Activated CD4-positive, alpha-beta memory T cell treated with anti-CD3 and anti-CD28 coated beads, Interleukin-2, amount 10 ng/mL, durations not matched to agents 7 days and 5 days (primary cell): ENCODE measurements around the gene KCNK1. TPM values are rescaled to one million over a fixed set of nuclear protein-coding genes. Genes with fewer than 3 reads are reported as not detected.
"Not testable (repeated sequence)": the region's sequence is repeated elsewhere in the genome, so short reads cannot be mapped to it uniquely, and the experiment has no call there.

Experiments used
- CTCF ChIA-PET: fragments of 350-600 bp; sonication (Branson Sonifier 250); formaldehyde crosslinking; loops from one replicate; lab custom pipeline; 2021; ENCODE audit warnings: antibody characterized with exemption, inconsistent platforms; lab: Charles Lee
- POLR2A ChIA-PET: fragments of 350-600 bp; sonication (Branson Sonifier 250); formaldehyde crosslinking; loops from one replicate; lab custom pipeline; 2021; ENCODE audit warnings: antibody characterized with exemption; lab: Charles Lee
- DNase-seq: peaks from one replicate; pipeline ENCODE4 v3.0.0-alpha.2; 2020
- H3K27ac Mint-ChIP-seq: one replicate; pipeline ENCODE4 v1.8.0; 2021; ENCODE audit warnings: mild to moderate bottlenecking, mixed read lengths
- H3K27me3 Mint-ChIP-seq: one replicate; pipeline ENCODE4 v1.8.0; 2021; ENCODE audit warnings: mixed read lengths
- H3K36me3 Mint-ChIP-seq: one replicate; pipeline ENCODE4 v1.8.0; 2021; ENCODE audit warnings: low read depth, mixed read lengths
- H3K4me1 Mint-ChIP-seq: one replicate; pipeline ENCODE4 v1.8.0; 2021; ENCODE audit warnings: mixed read lengths
- H3K4me3 Mint-ChIP-seq: one replicate; pipeline ENCODE4 v1.8.0; 2021; ENCODE audit warnings: mild to moderate bottlenecking, mixed read lengths
- H3K9me3 Mint-ChIP-seq: one replicate; pipeline ENCODE4 v1.8.0; 2021; ENCODE audit warnings: mixed read lengths
- total RNA-seq, 2 experiments: library from RNA; stranded (reverse); gene quantifications; one replicate each; pipeline ENCODE4 v1.2.3, GENCODE V29; 2021

Gene KCNK1
- total RNA-seq, 2 experiments from 2014 or later: 8.1 to 9.0 TPM

DNA sequence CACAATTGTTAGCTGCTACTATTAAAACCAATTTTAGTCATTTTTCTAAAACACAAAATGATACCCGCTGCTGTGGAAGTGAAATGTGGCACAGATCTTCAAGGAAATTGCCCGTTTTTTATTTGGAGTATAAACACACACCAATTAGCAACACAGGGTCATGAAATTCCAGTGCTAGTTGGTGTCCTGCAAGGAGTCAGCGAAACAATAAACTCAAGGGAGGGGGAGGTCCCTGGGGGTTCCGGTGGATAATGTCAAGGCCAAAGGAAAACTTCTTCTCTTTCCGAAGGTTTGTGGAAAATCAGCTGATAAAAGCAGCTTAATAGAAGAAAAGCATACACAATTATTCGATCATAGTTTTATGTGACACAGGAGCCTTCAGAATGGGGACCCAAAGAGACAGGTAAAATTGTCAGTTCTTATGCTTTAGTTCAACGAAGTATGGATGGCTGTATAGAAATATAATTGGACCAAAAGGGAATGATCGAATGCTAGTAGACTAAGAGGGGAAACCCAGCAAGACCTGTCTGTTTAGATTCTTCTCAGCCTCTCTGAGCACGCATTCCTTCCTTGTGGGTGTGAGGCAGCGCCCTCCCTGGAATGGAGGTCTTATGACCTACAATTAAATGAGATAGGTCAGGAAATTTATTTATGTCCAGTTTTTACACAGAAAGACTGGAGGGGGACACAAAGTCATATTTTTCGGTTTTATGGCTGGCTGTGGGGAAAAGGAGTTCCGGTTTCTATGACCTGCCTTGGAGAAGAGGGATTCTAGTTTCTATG is 65.9 kb downstream of the KCNK1 start:
- Mint-ChIP-seq H3K36me3 (peaks cover 7% of the 10 kb centered on the region), H3K9me3 (peaks cover 3% of the 10 kb centered on the region), H3K4me1 (no peaks in the 10 kb centered on the region), H3K4me3 (no peak overlapping the region), H3K27ac (no peak overlapping the region), H3K27me3 (no peaks in the 10 kb centered on the region)
- POLR2A ChIA-PET: interaction anchor here (0.7 kb wide), 1 partner anchor 24 kb away, joined by 4 read pairs; no protein-coding TSS in a partner anchor
- CTCF ChIA-PET: no interaction called here
- DNase-seq: no peak

DNA sequence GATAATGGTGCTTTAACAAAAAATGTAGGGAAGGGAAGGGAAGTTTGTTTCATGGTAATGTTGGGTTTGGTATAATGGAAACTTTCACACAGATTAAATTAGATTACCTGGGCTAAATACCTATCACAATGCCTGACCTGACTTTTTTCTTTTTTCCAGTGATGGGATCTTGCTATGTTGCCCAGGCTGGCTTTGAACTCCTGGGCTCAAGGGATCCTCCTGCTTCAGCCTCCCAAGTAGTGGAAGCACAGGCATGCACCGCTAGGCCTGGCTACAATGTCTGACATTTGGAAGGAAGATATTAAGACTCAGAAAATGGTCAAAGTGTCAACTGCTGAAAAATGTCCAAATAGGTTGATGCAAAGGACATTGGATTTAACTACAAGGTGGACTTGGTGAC is 67.4 kb downstream of the KCNK1 start:
- no peak overlapping the region for H3K4me3 Mint-ChIP-seq
- CTCF ChIA-PET: no interaction called here
- H3K27ac Mint-ChIP-seq: no peak overlapping the region
- POLR2A ChIA-PET: no interaction called here
- H3K27me3 Mint-ChIP-seq: no peaks in the 10 kb centered on the region
- H3K4me1 Mint-ChIP-seq: no peaks in the 10 kb centered on the region
- DNase-seq: no peak
- no peaks in the 10 kb centered on the region for H3K36me3 Mint-ChIP-seq
- no peaks in the 10 kb centered on the region for H3K9me3 Mint-ChIP-seq

DNA sequence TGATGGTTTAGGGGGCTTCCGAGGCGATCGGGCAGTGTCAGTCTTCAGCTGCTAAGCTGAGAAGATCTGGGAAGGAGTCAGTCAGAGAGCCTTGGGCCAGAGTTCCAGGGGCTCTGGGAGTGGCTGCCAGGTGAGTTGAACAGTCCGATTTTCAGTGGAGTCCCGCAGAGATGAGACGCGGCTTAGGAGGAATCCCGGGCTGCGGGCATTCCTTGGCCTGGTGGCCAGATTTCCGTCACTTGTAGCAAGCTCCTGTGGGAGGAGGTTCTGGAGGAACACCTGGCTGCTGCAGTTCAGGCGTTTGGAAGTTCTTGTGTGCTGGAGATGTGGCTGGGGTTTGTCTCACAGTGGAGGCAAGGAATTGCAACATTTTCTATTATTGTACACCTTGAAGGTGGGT is 72.7 kb downstream of the KCNK1 start:
- H3K4me1 Mint-ChIP-seq, H3K4me3 Mint-ChIP-seq, H3K27me3 Mint-ChIP-seq, H3K36me3 Mint-ChIP-seq, CTCF ChIA-PET, POLR2A ChIA-PET, DNase-seq, H3K9me3 Mint-ChIP-seq, H3K27ac Mint-ChIP-seq: not testable (repeated sequence)

DNA sequence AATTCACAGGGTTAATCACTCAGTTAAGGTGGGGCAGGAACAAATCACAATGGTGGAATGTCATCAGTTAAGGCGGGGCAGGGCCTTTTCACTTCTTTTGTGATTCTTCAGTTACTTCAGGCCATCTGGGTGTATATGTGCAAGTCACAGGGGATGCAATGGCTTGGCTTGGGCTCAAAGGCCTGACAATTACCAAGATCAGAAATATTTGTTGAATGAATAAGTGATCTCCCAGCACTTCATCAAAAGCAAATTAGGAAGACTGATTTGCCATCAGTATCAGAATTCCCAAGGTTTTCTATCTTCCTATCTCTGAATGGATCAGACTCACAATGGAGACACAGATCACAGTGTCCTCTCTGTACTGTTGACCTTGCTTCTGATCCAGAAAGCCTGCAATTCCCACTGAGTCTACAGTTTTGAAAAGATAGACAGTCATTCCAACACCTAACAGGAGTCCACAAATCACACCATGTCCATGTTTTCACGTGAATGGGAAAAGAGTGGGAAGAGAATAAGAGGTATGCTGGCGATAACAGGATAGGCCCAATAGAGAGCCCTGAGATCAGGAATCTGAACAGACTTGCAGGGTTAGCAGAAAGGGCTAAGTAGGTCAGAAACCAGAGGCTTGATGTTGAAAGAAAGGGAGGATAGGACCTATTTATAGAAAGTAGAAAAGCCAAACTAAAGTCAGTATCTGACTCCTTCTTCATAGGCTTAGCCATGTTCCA is 75.3 kb downstream of the KCNK1 start:
- no peak for DNase-seq
- ChIA-PET POLR2A (no interaction called here), CTCF (no interaction called here)
- H3K9me3 Mint-ChIP-seq: no peaks in the 10 kb centered on the region
- H3K27me3 Mint-ChIP-seq: peaks cover 12% of the 10 kb centered on the region
- no peaks in the 10 kb centered on the region for H3K36me3 Mint-ChIP-seq
- no peaks in the 10 kb centered on the region for H3K4me1 Mint-ChIP-seq
- H3K27ac Mint-ChIP-seq: no peak overlapping the region
- H3K4me3 Mint-ChIP-seq: no peak overlapping the region

DNA sequence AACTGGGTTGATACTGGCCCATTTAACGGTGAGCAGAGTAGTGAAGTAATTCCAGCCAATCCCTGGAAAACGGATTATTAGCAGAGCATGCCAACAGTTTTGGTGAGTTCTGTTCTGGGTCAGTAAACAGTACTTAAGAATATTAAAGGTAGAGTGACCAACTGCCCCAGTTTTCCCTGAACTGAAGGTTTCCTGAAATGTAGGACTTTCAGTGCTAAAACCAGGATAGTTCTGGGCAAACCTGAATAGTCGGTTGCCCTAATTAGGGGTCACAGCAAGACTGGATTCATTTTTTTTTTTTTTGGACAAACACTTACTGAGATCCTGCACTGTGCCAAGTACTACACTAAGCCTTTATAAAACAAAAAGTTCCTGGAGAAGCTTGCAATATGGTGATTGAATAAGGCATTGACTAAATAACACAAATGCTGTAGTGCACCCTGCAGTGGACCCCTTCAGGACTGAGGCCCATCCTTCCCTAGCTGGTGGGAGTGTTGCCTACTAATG is 75.9 kb downstream of the KCNK1 start:
- Mint-ChIP-seq H3K27ac (no peak overlapping the region), H3K36me3 (no peaks in the 10 kb centered on the region), H3K4me3 (no peak overlapping the region), H3K9me3 (no peaks in the 10 kb centered on the region), H3K27me3 (peaks cover 12% of the 10 kb centered on the region), H3K4me1 (no peaks in the 10 kb centered on the region)
- ChIA-PET POLR2A (no interaction called here), CTCF (no interaction called here)
- no peak for DNase-seq

DNA sequence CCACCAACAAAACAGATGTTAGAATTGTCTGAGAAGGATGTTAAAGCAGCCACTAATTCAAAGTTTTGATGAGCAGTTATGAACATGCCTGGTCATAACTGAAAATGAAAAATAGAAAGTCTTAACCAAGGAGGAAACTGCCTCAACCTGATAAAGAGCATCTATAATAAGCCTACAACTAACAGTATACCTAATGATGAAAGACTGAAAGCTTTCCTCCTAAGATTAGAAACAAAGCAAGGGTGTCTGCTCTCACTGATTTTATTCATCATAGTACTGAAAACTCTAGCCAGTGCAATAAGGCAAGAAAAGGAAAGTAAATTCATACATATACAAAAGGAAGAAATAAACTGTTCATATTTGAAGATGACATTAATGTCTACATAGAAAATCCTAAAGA is 82.0 kb downstream of the KCNK1 start:
- Mint-ChIP-seq H3K36me3 (no peaks in the 10 kb centered on the region), H3K4me3 (no peak overlapping the region), H3K27me3 (peaks cover 15% of the 10 kb centered on the region), H3K27ac (no peak overlapping the region), H3K9me3 (peaks cover 9% of the 10 kb centered on the region), H3K4me1 (no peaks in the 10 kb centered on the region)
- ChIA-PET CTCF (no interaction called here), POLR2A (no interaction called here)
- no peak for DNase-seq

DNA sequence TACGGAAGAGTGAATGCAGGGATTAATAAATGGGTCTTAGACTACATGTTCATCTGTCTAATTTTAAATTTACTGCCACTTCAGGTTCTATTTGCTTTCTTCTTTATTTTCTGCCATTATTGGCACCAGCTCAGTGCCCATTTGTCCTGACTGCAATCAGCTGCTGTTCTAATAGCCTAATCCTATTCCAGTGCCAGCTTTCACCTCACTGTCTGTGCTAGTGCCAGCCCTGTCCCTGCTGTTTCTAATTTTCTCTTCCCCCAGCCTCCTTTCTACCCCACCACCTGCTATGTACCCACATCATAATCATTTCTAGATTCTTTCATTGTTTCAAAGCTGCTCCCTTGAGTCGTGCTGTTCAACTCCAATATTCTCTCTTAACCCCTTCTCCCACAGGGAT is 86.4 kb downstream of the KCNK1 start:
- Mint-ChIP-seq H3K9me3 (peaks cover 9% of the 10 kb centered on the region), H3K36me3 (no peaks in the 10 kb centered on the region), H3K4me3 (no peak overlapping the region), H3K4me1 (no peaks in the 10 kb centered on the region), H3K27ac (no peak overlapping the region), H3K27me3 (peaks cover 19% of the 10 kb centered on the region)
- no peak for DNase-seq
- POLR2A ChIA-PET: no interaction called here
- CTCF ChIA-PET: no interaction called here

DNA sequence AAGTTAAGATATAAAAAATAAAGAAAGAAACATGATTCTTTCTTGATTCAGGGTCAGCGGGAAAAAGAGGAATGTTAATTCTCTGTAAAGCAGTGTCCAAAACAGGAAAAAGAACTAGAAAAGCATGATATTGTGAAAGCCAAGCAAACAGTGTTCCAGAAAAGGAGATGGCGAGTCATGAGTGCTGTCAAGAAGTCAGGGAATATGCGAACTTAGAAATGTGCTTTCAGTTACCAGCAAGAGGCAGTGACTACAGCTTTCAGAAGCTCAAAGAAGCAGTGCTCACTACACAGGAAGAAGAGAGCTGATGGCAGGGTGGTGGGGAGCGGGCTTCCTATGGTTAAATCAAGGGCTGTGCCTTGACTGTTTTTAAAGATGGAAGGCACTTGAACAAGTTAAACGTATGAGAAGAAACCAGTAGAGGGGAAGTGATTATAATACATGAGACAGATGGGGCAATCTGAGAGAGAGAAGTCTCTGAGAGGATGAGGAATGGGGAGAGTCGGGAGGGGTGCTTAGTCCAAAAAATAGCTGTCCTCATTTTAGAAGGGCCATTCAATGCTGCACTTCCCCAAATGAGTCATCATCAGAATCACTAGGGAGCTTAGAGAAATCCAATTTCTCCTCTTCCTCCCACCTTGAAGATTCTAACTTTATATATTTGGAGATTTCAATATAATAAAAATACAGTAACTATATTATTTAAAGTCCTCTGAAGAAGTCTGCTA is 90.4 kb downstream of the KCNK1 start:
- ChIA-PET POLR2A (no interaction called here), CTCF (no interaction called here)
- DNase-seq: no peak
- Mint-ChIP-seq H3K4me3 (no peak overlapping the region), H3K4me1 (no peaks in the 10 kb centered on the region), H3K27me3 (peaks cover 15% of the 10 kb centered on the region), H3K27ac (no peak overlapping the region), H3K36me3 (no peaks in the 10 kb centered on the region), H3K9me3 (peaks cover 4% of the 10 kb centered on the region)

DNA sequence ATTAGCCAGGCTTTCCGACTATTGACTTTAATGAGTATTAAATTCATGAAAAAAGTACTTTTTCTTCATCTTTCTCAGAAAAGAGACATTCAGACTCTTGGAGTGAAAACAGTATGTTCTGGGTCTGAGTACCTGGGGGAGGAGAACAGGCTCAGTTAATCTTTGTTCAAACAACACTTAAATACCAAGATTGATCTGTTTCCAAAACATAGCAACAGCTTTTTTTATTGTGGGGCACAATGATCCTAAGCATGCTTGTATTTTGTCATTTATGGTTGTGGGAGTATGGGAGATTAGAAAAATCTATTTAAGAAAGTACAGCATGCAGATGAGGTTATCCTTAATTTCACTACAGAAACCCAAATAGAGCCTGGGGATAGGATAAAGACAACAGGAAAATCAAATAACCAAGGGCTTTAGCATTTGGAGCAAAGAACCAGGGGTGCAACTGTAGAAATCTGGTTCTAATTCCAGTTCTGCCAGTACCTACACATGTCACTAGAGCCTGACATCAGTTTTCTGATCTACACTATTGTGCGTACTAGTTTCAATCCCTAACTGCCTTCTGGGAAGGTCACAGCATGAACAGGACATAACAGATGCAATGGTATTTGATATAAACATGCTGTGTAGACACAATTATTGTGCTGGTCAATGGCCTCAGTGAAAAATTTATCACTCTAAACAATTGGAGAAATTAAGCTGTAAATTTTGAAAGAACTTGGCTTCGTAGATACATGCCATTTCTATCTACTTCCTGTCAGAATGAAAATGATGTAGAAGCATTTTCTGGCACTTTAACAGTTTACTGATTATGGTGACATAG is 91.2 kb downstream of the KCNK1 start:
- H3K4me1 Mint-ChIP-seq: no peaks in the 10 kb centered on the region
- DNase-seq: no peak
- H3K27me3 Mint-ChIP-seq: peaks cover 15% of the 10 kb centered on the region
- H3K27ac Mint-ChIP-seq: no peak overlapping the region
- no peaks in the 10 kb centered on the region for H3K36me3 Mint-ChIP-seq
- H3K4me3 Mint-ChIP-seq: no peak overlapping the region
- H3K9me3 Mint-ChIP-seq: peaks cover 4% of the 10 kb centered on the region
- POLR2A ChIA-PET: no interaction called here
- CTCF ChIA-PET: no interaction called here

DNA sequence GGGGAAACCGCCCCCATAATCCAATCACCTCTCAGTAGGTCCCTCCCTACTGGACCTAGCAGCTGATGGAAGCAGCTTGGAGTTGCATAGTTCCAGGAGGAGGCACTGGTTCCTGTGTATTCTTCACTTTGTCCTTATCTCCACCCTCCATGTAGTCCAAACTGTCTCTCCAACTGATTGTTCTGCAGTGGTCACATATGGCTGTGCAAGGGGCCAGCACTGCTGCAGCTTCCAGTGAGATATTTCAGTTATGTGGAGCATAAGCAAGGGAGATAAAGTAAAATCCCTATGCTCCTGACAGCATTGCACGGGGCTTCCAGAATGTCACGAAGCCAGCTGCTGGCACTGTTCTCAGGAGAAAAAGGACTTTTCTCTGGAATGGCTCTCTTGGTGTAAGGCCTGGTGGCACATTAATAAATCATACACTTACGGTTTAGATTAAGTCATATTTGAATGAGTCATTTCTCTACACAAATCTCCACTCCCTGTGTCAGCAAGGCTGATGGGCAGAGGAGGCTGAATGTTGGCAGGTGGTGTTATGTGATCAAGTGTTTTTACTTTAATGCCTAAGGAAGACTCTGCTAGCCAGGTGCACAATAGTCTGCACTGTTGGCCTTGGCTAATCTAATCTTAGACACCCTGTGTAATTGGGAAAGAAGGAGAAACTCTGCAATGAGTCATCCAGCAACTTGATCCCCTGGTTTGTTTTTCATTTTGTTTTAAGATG is 93.4 kb downstream of the KCNK1 start:
- Mint-ChIP-seq H3K4me3 (no peak overlapping the region), H3K27ac (no peak overlapping the region), H3K27me3 (peaks cover 9% of the 10 kb centered on the region), H3K4me1 (no peaks in the 10 kb centered on the region), H3K36me3 (no peaks in the 10 kb centered on the region), H3K9me3 (peaks cover 4% of the 10 kb centered on the region)
- no peak for DNase-seq
- CTCF ChIA-PET: no interaction called here
- POLR2A ChIA-PET: no interaction called here

DNA sequence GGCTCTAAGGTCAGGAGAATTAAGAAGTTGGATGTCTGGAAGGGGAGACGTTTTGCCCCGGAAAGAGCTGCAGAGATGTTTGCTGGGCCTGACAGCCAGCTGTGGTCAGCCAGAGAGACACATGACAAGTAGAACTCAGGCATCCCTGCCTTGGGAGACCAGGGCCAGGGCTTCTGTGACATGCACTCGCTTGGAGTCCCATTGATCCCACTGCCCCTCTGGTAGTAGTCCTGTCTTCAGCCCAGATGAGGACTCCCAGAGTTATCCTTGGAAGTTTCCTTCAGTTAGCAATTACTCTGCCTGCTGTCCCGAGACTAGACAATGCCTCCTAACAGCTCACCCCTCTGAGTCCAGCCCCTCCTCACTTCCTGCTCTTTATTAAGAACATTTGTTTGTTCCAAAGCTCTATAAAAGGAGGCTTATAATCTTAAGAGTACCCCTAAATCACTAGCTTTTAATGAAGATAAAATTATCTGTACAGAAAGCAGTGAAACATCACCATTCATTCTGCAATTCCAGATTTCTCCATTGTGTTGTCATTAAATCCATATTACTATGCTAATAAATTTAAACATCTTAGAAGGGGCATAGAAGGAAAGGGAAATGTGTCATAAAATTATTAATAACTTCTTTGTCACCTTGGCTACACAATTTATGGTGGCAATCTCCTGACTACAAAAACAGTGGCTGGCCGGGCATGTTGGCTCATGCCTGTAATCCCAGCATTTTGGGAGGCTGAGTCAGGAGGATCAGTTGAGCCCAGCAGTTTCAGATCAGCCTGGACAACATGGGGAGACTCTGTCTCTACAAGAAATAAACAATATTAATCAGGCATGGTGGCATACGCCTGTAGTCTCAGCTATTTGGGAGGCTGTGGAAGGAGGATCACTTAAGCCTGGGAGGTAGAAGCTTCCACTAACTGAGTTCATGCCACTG is 94.2 kb downstream of the KCNK1 start:
- Mint-ChIP-seq H3K4me1 (no peaks in the 10 kb centered on the region), H3K9me3 (peaks cover 5% of the 10 kb centered on the region), H3K27me3 (peaks cover 11% of the 10 kb centered on the region), H3K27ac (no peak overlapping the region), H3K36me3 (no peaks in the 10 kb centered on the region), H3K4me3 (no peak overlapping the region)
- CTCF ChIA-PET: no interaction called here
- POLR2A ChIA-PET: no interaction called here
- no peak for DNase-seq
